Stimulated activated CD4-positive, alpha-beta T cell treated with anti-CD3 and anti-CD28 coated beads, Interleukin-12 subunit alpha, Interleukin-12 subunit beta, amount 100 ng/mL, for 4 hours (primary cell): Measurements from ENCODE around the gene PPP3CA.
A peak's percentile ranks its signal among the peaks of the same experiment; 100 is the strongest.

Source experiments
- DNase-seq: peaks from one replicate; pipeline ENCODE4 v3.0.0-alpha.2; 2020

The PPP3CA gene

DNA sequence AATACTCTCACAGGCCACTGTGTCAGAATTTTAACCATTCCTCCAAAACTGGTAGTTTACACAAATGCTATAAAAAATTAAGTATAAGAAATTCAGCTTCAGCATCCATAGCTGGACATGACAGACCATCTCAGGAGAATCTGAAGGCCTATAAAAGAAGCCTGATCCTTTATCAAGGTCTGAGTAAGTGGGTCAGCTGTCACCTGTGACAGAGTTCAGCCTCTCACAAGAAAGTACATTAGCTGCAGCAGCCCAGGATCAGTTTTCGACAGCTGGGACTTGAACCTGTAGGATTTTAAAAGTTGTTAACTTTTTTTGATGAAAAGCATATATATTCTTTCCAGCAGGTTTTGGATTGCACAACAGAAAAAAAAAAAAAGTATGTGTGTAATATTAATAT lies 60.7 kb downstream of the PPP3CA start:
- no peak for DNase-seq

- DNase-seq, result no peak
These were observed 61.3 kb downstream of the PPP3CA start for GRCh38 chr4:101285985-101286384.

DNA sequence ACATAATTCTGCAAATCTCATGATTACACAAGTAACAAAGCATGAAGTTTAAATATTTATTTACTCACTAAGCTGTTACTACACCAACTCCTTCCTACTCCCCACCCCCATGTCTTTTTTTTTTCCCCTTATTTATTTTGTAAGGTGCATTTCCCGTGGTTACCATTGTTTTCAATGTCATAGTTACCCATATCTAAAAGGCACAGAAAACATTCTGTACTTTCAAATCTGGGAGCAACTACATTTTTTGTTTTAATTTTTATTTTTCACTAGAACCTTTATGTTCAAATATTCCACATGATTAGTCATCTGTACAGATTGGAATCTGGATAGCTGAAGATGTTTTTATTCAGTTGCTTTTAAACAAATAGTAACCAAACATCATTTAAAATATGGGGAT lies 62.8 kb downstream of the PPP3CA start:
- DNase-seq, result no peak

GRCh38 chr4:101283434-101283833 lies 63.9 kb downstream of the PPP3CA start:
- DNase-seq, result no peak

- peak; percentile 7 for DNase-seq
These were observed 65.1 kb downstream of the PPP3CA start for GRCh38 chr4:101282076-101282844.

GRCh38 chr4:101280866-101281600 lies 66.3 kb downstream of the PPP3CA start:
- DNase-seq, result no peak

- DNase-seq, result no peak
These were observed 67.9 kb downstream of the PPP3CA start for GRCh38 chr4:101279377-101279871.

GRCh38 chr4:101277671-101278070 lies 69.7 kb downstream of the PPP3CA start:
- no peak for DNase-seq

DNA sequence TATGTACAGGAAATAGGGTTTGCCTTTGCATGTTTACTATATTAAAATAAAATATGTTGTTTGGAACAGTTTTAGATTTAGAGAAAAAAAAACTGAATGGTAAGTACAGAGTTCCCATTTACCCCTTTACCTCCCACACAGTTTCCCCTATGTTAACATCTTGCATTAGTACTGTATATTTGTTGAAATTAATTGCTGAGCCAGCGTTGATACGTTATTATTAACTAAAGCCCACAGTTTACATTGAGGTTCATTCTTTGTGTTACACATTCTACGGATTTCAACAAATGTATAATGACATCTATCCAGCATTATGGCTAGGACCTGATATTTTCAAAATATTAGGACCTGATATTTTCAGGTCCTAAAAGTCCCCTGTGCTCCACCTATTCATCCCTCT lies 70.7 kb downstream of the PPP3CA start:
- no peak for DNase-seq

- DNase-seq, result no peak
These were observed 72.2 kb downstream of the PPP3CA start for GRCh38 chr4:101274888-101275752.

GRCh38 chr4:101271516-101271915 lies 75.8 kb downstream of the PPP3CA start:
- no peak for DNase-seq

DNA sequence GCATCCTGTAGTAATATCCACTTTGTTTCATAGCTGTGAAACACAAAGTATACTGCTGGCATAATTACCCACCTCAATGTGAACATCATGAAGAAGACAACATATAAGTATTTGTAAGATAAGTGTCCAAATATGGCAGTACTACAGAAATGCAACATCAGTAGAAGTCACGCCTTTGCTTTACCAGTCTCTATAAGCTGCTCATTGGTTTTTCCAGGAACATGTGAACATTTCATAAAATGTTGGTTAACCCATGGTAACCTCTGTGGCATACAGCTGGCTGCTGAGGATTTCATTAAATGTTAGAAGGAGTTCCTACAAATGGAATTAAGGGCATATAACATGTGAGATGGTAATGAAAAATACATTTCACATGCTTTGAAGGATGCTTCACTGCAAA lies 77.6 kb downstream of the PPP3CA start:
- no peak for DNase-seq

DNA sequence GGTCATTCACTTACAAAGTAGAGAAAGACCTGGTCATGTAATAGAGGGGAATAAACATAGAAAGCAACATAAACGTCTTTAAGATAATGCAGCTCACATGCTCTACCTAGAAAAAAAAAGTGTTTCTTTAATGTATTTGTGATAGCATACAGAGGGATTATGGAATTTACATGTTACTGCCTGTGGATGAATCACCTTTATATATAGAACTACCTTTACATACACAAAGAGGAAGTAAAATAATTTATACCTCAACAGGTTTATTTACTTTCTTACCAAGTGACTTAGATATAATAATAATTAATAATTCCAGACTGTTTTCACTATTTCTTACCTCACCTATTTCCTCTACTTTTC lies 81.5 kb downstream of the PPP3CA start:
- no peak for DNase-seq

GRCh38 chr4:101264993-101265815 lies 82.1 kb downstream of the PPP3CA start:
- no peak for DNase-seq

DNA sequence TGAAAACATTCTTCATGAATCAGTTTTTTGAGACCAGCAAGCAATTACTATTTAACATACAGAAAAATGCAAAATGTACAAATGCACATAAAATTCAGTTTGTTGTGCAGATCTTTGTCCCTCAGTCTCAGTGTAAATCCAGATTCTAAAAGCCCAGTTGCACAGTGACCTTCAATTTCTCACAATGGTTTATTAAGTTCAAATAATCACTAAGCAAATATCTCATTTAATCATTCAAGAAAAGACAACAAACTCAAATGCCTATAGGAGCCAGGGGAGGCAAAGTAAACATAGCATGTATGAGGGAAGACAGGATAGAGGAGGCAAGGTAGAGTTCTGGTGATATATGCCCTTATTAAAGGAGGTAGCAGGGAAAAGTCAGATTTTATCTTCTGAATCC lies 82.8 kb downstream of the PPP3CA start:
- DNase-seq, result no peak

DNA sequence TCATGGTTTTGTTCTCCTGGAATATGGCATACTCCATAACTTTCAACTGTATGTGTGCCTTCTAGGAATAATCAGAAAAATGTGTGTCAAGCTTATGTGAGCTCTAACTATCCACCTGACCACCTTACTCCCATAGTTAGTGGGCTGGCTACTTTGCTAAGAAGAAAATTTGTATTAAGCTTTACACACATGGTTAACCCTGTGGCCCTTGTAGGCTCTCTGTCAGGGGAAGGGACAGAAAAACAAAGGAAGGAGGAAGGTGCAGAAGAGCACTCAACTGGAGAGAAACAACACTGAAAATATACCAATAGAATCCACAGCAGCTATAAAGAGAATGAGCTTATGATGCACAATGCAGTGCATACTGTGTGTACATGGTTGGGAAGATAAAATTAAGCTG lies 84.6 kb downstream of the PPP3CA start:
- DNase-seq, result no peak

GRCh38 chr4:101259876-101260275 lies 87.5 kb downstream of the PPP3CA start:
- DNase-seq, result no peak

GRCh38 chr4:101258883-101259282 lies 88.4 kb downstream of the PPP3CA start:
- DNase-seq, result no peak

- DNase-seq, result no peak
These were observed 91.1 kb downstream of the PPP3CA start for GRCh38 chr4:101256222-101256621.

- no peak for DNase-seq
These were observed 92.5 kb downstream of the PPP3CA start for GRCh38 chr4:101254776-101255175.

- no peak for DNase-seq
These were observed 94.2 kb downstream of the PPP3CA start for GRCh38 chr4:101253121-101253520.

DNA sequence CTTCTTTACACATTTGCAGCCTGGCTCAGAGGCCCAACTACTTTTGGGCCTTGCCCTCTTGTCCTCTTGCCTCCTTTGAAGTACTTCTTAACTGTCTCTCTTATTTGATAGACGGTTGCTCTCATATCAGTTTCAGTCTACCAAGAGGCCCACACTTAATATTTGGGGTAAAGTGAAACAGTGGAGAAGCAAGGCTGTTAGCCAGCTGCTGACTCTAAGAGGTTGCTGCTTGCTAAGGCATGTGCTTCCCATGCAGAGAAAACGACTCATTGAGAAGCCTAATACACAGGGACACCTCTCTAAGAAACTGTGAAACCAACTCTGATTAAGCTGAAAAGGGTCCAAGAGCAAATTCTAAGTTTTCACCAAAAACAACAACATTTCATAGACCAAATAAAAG lies 94.6 kb downstream of the PPP3CA start:
- no peak for DNase-seq

- no peak for DNase-seq
These were observed 96.1 kb downstream of the PPP3CA start for GRCh38 chr4:101251261-101251660.
